Effector memory CD8-positive, alpha-beta T cell (primary cell): ENCODE measurements around the gene STX1B.

Experiments
- ATAC-seq: fragments of 150-1000 bp; cut with Tn5 transposase; replicated peaks from 2 replicates; pipeline ENCODE4 v1.10.0; 2021; ENCODE audit warnings: mild to moderate bottlenecking, moderate library complexity
- DNase-seq, 3 experiments: peaks; one replicate each; pipeline ENCODE4 v3.0.0; 2021
- H3K27ac Mint-ChIP-seq, 2 donors: one replicate each; pipeline ENCODE4 v1.8.0; 2022; ENCODE audit warnings: mild to moderate bottlenecking in 2 of 2, mixed read lengths in 2 of 2, moderate library complexity in 2 of 2
- H3K27me3 Mint-ChIP-seq, 2 donors: one replicate each; pipeline ENCODE4 v1.8.0; 2022; ENCODE audit warnings: mixed read lengths in 2 of 2
- H3K36me3 Mint-ChIP-seq: one replicate; pipeline ENCODE4 v1.8.0; 2022; ENCODE audit warnings: mild to moderate bottlenecking, moderate library complexity, mixed read lengths; ENCODE audit not compliant: insufficient read depth
- H3K4me1 Mint-ChIP-seq, 2 donors: one replicate each; pipeline ENCODE4 v1.8.0; 2022; ENCODE audit warnings: low read depth in 2 of 2, mixed read lengths in 2 of 2
- H3K4me3 Mint-ChIP-seq, 2 donors: one replicate each; pipeline ENCODE4 v1.8.0; 2022; ENCODE audit warnings: mild to moderate bottlenecking in 2 of 2, mixed read lengths in 2 of 2, moderate library complexity in 2 of 2
- H3K9me3 Mint-ChIP-seq, 2 donors: one replicate each; pipeline ENCODE4 v1.8.0; 2022; ENCODE audit warnings: mixed read lengths in 2 of 2

Gene STX1B

GRCh38 chr16:31007684-31008083, 2.8 kb downstream of the STX1B start:
- ATAC-seq (no peak), DNase-seq (no peak)
- Mint-ChIP-seq H3K27me3 (peaks cover 33 to 54% of the 10 kb centered on the region in 2 donors), H3K27ac (peak overlapping the region in 1 of 2 donors; percentile 79), H3K4me1 (peaks cover 7 to 9% of the 10 kb centered on the region in 2 donors), H3K36me3 (no peaks in the 10 kb centered on the region), H3K9me3 (no peaks in the 10 kb centered on the region), H3K4me3 (no peak overlapping the region)

- Mint-ChIP-seq H3K36me3 (no peaks in the 10 kb centered on the region), H3K4me3 (no peak overlapping the region), H3K4me1 (peaks cover 5 to 7% of the 10 kb centered on the region in 2 donors), H3K27me3 (peaks cover 23 to 43% of the 10 kb centered on the region in 2 donors), H3K9me3 (no peaks in the 10 kb centered on the region), H3K27ac (no peak overlapping the region)
- ATAC-seq = no peak
- no peak for DNase-seq
Observed at GRCh38 chr16:31006589-31006988, 3.8 kb downstream of the STX1B start.

GRCh38 chr16:31006086-31006385, 4.4 kb downstream of the STX1B start:
- no peak for DNase-seq
- Mint-ChIP-seq H3K9me3 (no peaks in the 10 kb centered on the region), H3K4me3 (no peak overlapping the region), H3K36me3 (no peaks in the 10 kb centered on the region), H3K27ac (no peak overlapping the region), H3K27me3 (peaks cover 17 to 38% of the 10 kb centered on the region in 2 donors), H3K4me1 (peaks cover 0 to 3% of the 10 kb centered on the region in 2 donors)
- no peak for ATAC-seq

GRCh38 chr16:31005350-31006085, 4.9 kb downstream of the STX1B start:
- no peak for DNase-seq
- Mint-ChIP-seq H3K9me3 (no peaks in the 10 kb centered on the region), H3K27me3 (peaks cover 14 to 36% of the 10 kb centered on the region in 2 donors), H3K4me3 (no peak overlapping the region), H3K4me1 (peaks cover 0 to 3% of the 10 kb centered on the region in 2 donors), H3K27ac (no peak overlapping the region), H3K36me3 (no peaks in the 10 kb centered on the region)
- no peak for ATAC-seq

- no peak overlapping the region for H3K4me3 Mint-ChIP-seq
- no peaks in the 10 kb centered on the region for H3K36me3 Mint-ChIP-seq
- H3K27me3 Mint-ChIP-seq = peaks cover 8 to 29% of the 10 kb centered on the region in 2 donors
- ATAC-seq = no peak
- H3K4me1 Mint-ChIP-seq = peaks cover 0 to 2% of the 10 kb centered on the region in 2 donors
- no peak overlapping the region for H3K27ac Mint-ChIP-seq
- no peak for DNase-seq
- H3K9me3 Mint-ChIP-seq = no peaks in the 10 kb centered on the region
Observed at GRCh38 chr16:31004658-31005057, 5.8 kb downstream of the STX1B start.

GRCh38 chr16:31003744-31004143, 6.7 kb downstream of the STX1B start:
- H3K27me3 Mint-ChIP-seq = peaks cover 0 to 20% of the 10 kb centered on the region in 2 donors
- no peaks in the 10 kb centered on the region for H3K9me3 Mint-ChIP-seq
- peaks cover 0 to 2% of the 10 kb centered on the region in 2 donors for H3K4me1 Mint-ChIP-seq

GRCh38 chr16:31002862-31003341, 7.5 kb downstream of the STX1B start:
- no peaks in the 10 kb centered on the region for H3K36me3 Mint-ChIP-seq
- ATAC-seq = no peak
- H3K27ac Mint-ChIP-seq = peak overlapping the region in 1 of 2 donors; percentile 47
- no peak overlapping the region for H3K4me3 Mint-ChIP-seq
- peaks cover 0 to 2% of the 10 kb centered on the region in 2 donors for H3K4me1 Mint-ChIP-seq
- no peaks in the 10 kb centered on the region for H3K9me3 Mint-ChIP-seq
- DNase-seq = no peak
- peaks cover 0 to 12% of the 10 kb centered on the region in 2 donors for H3K27me3 Mint-ChIP-seq

More at GRCh38 chr16:31003744-31004143, 6.7 kb downstream of the STX1B start:
- Mint-ChIP-seq H3K27ac (peak overlapping the region; percentile 44 to 47), H3K36me3 (no peaks in the 10 kb centered on the region), H3K4me3 (no peak overlapping the region)
- no peak for ATAC-seq
- no peak for DNase-seq

GRCh38 chr16:31002250-31002700, 8.2 kb downstream of the STX1B start:
- peaks cover 0 to 2% of the 10 kb centered on the region in 2 donors for H3K4me1 Mint-ChIP-seq
- no peaks in the 10 kb centered on the region for H3K36me3 Mint-ChIP-seq
- no peak overlapping the region for H3K4me3 Mint-ChIP-seq
- H3K9me3 Mint-ChIP-seq = no peaks in the 10 kb centered on the region
- peak overlapping the region in 1 of 2 donors; percentile 36 for H3K27ac Mint-ChIP-seq
- H3K27me3 Mint-ChIP-seq = peaks cover 0 to 12% of the 10 kb centered on the region in 2 donors
- ATAC-seq = no peak
- no peak for DNase-seq

- Mint-ChIP-seq H3K36me3 (no peaks in the 10 kb centered on the region), H3K4me3 (no peak overlapping the region), H3K9me3 (no peaks in the 10 kb centered on the region), H3K27ac (peak overlapping the region in 1 of 2 donors; percentile 36), H3K27me3 (peaks cover 0 to 10% of the 10 kb centered on the region in 2 donors), H3K4me1 (peaks cover 0 to 5% of the 10 kb centered on the region in 2 donors)
- no peak for DNase-seq
- no peak for ATAC-seq
Observed at GRCh38 chr16:31001507-31002249, 8.8 kb downstream of the STX1B start.

GRCh38 chr16:31000671-31001382, 9.6 kb downstream of the STX1B start:
- H3K4me1 Mint-ChIP-seq = peaks cover 4 to 7% of the 10 kb centered on the region in 2 donors

GRCh38 chr16:30998852-30999761, 11.3 kb downstream of the STX1B start:
- H3K36me3 Mint-ChIP-seq = peaks cover 4% of the 10 kb centered on the region
- no peaks in the 10 kb centered on the region for H3K27me3 Mint-ChIP-seq
- ATAC-seq = no peak
- no peak overlapping the region for H3K4me3 Mint-ChIP-seq
- no peak for DNase-seq
- H3K9me3 Mint-ChIP-seq = no peaks in the 10 kb centered on the region
- no peak overlapping the region for H3K27ac Mint-ChIP-seq
- H3K4me1 Mint-ChIP-seq = peaks cover 4 to 7% of the 10 kb centered on the region in 2 donors

More at GRCh38 chr16:31000671-31001382, 9.6 kb downstream of the STX1B start:
- ATAC-seq (no peak), DNase-seq (no peak)
- H3K4me3 Mint-ChIP-seq = no peak overlapping the region
- H3K36me3 Mint-ChIP-seq = no peaks in the 10 kb centered on the region
- H3K9me3 Mint-ChIP-seq = no peaks in the 10 kb centered on the region
- peaks cover 0 to 2% of the 10 kb centered on the region in 2 donors for H3K27me3 Mint-ChIP-seq
- H3K27ac Mint-ChIP-seq = no peak overlapping the region
